Stimulated activated CD8-positive, alpha-beta memory T cell treated with anti-CD3 and anti-CD28 coated beads, Interleukin-7, amount 100 ng/mL, for 24 hours (primary cell): Measurements from ENCODE around the gene ABCD1.
"Not testable (repeated sequence)": the region's sequence is repeated elsewhere in the genome, so short reads cannot be mapped to it uniquely, and the experiment has no call there.

ENCODE experiments used
- DNase-seq: peaks from one replicate; pipeline ENCODE4 v3.0.0-alpha.2; 2020; ENCODE audit warnings: low read depth

ABCD1 gene

DNA sequence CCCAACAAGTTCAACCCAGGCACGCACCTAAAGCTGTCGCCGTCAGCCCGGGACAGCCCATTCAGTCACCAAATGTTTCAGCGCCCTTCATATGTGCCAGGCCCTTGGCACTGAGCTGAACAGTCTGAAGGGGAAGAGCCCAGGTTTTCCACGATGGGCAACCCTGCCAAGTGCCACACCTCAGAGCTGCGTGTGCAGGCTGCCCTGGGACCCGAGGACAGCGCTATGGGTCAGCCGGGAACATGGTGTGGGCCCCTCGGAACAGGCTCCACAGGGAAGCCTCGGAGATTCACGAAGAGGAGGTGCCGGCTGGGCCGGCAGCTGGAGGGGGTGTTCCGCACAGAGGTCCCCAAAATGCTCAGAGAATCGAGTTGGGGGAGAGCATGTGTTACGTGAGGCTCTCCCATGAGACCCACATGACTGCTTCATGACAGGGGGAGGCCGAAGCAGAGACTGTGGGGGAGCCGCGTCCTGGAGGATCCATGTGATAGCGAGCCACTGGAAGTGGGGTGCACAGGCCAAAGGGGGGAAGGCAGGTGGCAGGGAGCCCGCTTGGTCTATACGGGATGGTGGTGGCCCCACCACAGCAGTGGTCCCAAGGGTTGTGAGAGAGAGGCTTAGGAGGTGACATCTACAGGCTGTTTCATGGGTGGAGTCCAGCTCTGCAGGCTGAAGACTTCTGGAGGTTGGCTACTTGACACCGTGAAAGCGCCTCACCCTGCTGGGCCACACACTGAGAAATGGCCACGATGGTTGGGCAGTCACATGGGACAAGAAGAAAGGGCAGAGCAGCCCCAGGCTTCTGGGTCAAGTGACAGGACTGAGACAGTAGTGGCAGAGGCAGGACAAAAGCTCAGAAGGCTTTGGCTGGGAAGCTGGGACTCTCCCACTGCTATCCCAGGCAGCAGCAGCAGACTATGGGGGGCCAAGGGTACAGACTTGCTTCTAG is 14.7 kb upstream of the ABCD1 start:
- DNase-seq: no peak

GRCh38 chrX:153714256-153714655 is 10.4 kb upstream of the ABCD1 start:
- DNase-seq: no peak

- DNase-seq: no peak
Observed at GRCh38 chrX:153717445-153717844, 7.2 kb upstream of the ABCD1 start.

- DNase-seq: no peak
Observed at GRCh38 chrX:153719238-153719637, 5.4 kb upstream of the ABCD1 start.

DNA sequence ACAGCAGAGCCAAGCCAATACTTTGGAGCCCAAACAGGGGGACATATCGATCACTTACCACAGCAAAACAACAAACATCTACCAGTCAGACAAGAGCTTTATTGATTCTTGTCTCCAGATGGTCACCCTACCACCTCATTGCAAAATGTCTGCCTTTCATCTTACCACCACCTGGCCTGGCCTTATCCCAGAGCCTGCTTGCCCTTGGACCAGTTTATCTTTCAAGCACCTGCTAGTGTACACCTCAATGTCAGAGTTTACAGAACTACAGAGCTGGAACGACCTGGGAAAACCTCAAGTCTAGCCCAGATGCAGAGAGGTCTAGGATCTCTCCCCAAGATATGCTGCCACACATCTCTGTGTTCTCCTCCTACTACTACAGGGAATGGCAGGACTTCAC is 5.0 kb upstream of the ABCD1 start:
- no peak for DNase-seq

DNA sequence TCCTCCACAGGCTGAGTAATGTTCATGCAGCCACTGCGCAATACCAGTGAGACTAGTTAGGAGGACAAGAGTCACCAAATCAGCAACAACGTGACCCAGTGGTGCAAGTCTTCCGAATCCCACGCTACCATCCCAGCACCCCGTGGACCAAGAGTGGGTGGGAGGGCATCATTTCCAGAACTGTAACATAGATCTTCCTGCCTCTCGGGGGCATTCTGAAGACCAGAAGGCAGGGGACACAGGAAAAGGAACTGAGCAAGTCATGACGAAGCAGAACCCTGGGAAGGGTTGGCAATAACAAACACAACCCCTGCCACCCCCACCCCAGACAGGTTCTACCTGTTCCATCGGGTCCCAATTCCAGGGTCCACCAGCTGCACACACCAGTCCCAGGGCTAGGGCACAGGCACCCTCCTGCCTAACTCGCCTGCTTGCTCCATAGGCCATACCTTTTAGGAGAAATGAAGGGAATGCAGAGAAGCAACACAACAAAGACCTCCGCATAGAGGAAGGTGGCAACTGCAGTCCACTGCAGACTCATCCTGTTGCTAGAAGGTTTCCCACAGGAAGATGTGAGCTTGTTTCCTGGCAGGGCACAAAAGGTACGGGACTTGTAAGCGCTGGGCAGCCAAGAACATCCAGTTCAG is 1.8 kb upstream of the ABCD1 start:
- no peak for DNase-seq

GRCh38 chrX:153723351-153724251 is 1.1 kb upstream of the ABCD1 start:
- peak; percentile 32 for DNase-seq

DNA sequence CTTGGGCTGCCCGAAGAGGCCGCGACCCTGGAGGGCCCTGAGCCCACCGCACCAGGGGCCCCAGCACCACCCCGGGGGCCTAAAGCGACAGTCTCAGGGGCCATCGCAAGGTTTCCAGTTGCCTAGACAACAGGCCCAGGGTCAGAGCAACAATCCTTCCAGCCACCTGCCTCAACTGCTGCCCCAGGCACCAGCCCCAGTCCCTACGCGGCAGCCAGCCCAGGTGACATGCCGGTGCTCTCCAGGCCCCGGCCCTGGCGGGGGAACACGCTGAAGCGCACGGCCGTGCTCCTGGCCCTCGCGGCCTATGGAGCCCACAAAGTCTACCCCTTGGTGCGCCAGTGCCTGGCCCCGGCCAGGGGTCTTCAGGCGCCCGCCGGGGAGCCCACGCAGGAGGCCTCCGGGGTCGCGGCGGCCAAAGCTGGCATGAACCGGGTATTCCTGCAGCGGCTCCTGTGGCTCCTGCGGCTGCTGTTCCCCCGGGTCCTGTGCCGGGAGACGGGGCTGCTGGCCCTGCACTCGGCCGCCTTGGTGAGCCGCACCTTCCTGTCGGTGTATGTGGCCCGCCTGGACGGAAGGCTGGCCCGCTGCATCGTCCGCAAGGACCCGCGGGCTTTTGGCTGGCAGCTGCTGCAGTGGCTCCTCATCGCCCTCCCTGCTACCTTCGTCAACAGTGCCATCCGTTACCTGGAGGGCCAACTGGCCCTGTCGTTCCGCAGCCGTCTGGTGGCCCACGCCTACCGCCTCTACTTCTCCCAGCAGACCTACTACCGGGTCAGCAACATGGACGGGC is 579 bp downstream of the ABCD1 start:
- DNase-seq: no peak

DNA sequence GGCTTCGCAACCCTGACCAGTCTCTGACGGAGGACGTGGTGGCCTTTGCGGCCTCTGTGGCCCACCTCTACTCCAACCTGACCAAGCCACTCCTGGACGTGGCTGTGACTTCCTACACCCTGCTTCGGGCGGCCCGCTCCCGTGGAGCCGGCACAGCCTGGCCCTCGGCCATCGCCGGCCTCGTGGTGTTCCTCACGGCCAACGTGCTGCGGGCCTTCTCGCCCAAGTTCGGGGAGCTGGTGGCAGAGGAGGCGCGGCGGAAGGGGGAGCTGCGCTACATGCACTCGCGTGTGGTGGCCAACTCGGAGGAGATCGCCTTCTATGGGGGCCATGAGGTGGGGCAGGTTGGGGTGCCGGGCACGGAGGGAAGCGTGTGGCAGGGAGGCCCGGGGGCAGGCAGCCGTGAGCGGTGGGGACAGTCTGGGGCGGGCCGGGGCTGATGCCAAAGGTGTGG is 1.2 kb downstream of the ABCD1 start:
- DNase-seq: no peak

- no peak for DNase-seq
Observed at GRCh38 chrX:153726286-153727122, 1.8 kb downstream of the ABCD1 start.

DNA sequence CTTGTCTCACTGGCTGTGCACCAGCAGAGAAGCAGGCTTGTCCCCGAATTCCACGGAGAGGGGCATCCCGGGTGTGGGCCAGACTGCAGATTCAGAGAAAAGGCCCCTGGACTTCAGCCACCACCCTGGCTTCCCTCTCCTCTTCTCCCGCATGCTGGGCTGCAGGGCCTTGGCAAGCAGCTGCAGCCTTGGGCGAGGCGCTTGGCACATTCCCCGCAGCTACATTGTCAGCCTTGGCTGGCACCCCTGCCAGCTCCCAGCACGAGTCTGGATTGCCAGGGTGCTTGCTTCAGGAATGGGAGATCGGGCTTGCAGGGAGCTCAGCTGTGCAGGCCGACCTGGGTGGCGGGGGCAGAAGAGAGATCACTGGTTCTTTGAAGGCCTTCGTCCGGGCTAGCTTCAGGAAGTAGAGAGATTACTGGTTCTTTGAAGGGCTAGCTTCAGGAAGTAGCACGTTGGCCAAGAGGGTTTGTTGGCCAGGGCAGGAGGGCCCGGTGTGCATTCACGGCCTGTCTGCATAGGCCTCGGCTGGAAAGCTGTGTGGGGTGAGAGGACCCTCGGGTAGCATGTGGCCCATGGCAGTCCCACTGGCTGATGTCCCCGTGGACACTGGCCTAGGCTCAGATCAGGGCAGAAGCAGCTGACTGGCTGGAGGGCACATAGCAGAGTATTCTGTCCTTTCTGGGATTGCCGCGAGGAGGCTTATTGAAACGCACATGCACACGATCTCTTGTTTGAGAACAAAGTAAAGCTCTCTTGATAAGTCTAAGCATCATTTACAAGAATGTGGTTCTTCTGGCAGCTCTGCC is 2.7 kb downstream of the ABCD1 start:
- DNase-seq: no peak

DNA sequence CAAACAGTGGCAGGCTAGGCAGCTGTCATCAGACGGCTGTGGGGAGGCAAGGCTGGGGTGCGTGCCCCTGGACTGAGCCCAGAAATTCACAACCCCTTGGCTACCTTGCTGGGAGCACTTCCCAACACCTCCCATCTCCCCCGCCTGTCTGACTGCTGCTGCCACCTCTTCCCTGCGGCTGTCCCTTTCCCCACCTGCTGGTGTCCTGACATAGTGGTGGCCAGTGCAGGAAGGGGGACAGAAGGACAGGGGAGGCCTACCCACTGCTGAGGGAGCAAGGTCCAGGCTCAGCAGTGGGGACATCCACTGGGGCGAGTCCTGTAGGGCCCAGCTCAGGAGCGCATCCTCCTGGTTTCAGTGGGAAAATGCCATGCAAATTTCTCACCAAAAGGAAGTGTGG is 3.4 kb downstream of the ABCD1 start:
- no peak for DNase-seq

DNA sequence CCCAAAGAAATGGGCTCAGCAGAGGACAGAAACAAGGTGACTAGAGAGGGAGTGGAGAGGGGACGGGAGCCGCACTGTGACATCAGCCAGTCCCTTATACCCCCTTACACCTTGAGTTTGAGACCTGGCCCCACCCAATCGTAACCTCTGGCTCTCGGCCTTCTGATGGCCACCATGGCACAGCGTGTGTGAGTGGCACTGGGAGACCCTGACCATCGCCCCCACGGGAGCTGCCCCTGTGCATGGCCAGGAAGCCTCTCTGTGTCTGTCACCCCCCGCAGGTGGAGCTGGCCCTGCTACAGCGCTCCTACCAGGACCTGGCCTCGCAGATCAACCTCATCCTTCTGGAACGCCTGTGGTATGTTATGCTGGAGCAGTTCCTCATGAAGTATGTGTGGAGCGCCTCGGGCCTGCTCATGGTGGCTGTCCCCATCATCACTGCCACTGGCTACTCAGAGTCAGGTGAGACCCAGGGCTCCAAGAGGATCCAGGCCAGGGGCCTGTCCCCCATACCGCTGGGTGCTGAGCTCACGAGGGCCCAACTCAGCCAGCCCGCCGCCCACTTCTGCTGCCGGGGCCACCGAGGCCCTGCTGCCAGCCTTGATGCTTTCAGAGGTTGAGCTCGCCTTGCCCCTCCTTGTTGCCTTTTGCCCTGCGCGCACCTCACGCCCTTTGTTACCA is 4.4 kb downstream of the ABCD1 start:
- DNase-seq: no peak

DNA sequence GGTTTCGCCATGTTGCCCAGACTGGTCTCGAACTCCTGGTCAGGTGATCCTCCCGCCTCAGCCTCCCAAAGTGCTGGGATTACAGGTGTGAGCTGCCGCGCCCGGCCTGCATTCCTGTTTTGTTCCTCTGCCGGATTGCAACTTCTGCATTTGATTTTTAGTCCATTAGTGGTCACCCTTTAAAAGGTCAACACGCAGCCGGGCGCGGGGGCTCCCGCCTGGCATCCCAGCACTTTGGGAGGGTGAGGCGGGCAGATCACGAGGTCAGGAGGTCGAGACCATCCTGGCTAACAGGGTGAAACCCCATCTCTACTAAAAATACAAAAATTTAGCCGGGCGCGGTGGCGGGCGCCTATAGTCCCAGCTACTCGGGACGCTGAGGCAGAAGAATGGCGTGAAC is 5.5 kb downstream of the ABCD1 start:
- DNase-seq: not testable (repeated sequence)

- no peak for DNase-seq
Observed at GRCh38 chrX:153731117-153731844, 6.6 kb downstream of the ABCD1 start.

DNA sequence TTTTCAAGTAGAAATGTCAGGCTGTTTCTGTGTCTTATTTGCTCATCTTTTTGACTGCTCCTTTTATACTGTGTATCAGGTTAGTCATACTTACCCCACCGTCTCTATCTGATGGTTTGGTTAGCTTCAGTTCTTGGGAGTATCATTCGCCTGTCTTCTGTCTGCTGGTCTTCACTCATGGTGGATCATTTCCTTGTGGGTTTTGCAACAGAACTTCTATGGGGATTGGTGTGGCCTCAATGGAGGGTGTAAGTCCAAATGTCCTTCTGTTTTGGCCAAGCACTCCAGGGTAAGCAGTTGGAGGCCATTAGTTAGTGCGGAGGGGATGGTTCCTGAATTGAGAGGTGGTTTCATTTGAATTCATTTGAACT is 7.2 kb downstream of the ABCD1 start:
- no peak for DNase-seq

DNA sequence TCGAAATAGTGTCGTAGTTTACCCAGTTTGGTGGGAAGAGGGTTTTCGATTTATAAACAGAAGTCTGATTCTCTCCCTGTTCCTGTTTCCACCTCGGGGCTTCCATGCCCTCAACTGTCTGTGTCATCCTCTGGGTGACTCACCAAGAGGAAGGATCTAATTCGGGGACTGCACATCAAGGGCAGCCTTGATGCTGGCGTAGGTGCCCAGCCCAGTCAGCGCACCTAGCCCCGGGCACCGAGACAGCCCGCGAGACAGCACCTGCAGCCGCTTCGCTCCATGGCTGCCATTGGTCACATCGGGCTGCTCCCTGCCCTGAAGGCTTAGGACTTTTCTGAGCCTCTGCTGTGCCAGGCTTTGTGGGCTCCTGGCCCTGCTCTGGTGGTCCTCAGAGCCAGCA is 7.7 kb downstream of the ABCD1 start:
- DNase-seq: no peak

GRCh38 chrX:153733651-153734240 is 9.1 kb downstream of the ABCD1 start:
- DNase-seq: no peak
